Dedifferentiated amniotic fluid mesenchymal stem cell (primary cell): ENCODE results near the gene POLD2.
A peak's percentile ranks its signal among the peaks of the same experiment; 100 is the strongest.

Source experiments
- DNase-seq: peaks from one replicate; pipeline ENCODE4 v3.0.0-alpha.2; 2016; ENCODE audit errors: extremely low spot score

Gene POLD2

GRCh38 chr7:44102846-44103565 is 20.3 kb downstream of the POLD2 start:
- DNase-seq: no peak

GRCh38 chr7:44101966-44102845 is 21.1 kb downstream of the POLD2 start:
- peak; percentile 60 for DNase-seq

GRCh38 chr7:44101303-44101965 is 21.9 kb downstream of the POLD2 start:
- DNase-seq: no peak

- DNase-seq: peak; percentile 55
Observed at GRCh38 chr7:44100458-44101302, 22.7 kb downstream of the POLD2 start.

- DNase-seq: no peak
Observed at GRCh38 chr7:44099669-44100068, 23.7 kb downstream of the POLD2 start.

GRCh38 chr7:44098092-44099068 is 25.0 kb downstream of the POLD2 start:
- DNase-seq: no peak

- DNase-seq: no peak
Observed at GRCh38 chr7:44097064-44097932, 26.1 kb downstream of the POLD2 start.

- DNase-seq: no peak
Observed at GRCh38 chr7:44096326-44096881, 26.9 kb downstream of the POLD2 start.

- no peak for DNase-seq
Observed at GRCh38 chr7:44095781-44096180, 27.6 kb downstream of the POLD2 start.

- no peak for DNase-seq
Observed at GRCh38 chr7:44094883-44095592, 28.3 kb downstream of the POLD2 start.

GRCh38 chr7:44094365-44094764 is 29.0 kb downstream of the POLD2 start:
- no peak for DNase-seq

GRCh38 chr7:44093102-44093641 is 30.2 kb downstream of the POLD2 start:
- DNase-seq: no peak

GRCh38 chr7:44087911-44088838 is 35.2 kb downstream of the POLD2 start:
- DNase-seq: peak; percentile 80

- DNase-seq: no peak
Observed at GRCh38 chr7:44086627-44087026, 36.7 kb downstream of the POLD2 start.

GRCh38 chr7:44085546-44085945 is 37.8 kb downstream of the POLD2 start:
- no peak for DNase-seq

GRCh38 chr7:44084701-44085100 is 38.6 kb downstream of the POLD2 start:
- DNase-seq: no peak

GRCh38 chr7:44083796-44084195 is 39.6 kb downstream of the POLD2 start:
- DNase-seq: no peak
